GM21737 (cell line): ENCODE data around the gene IRGC.
"Not testable (repeated sequence)": the region's sequence is repeated elsewhere in the genome, so short reads cannot be mapped to it uniquely, and the experiment has no call there.

Source experiments
- ATAC-seq: cut with Tn5 transposase; IDR thresholded peaks from one replicate; pipeline ENCODE4 v1.9.1; 2021; ENCODE audit warnings: mild to moderate bottlenecking, moderate library complexity; ENCODE audit not compliant: unreplicated experiment

The IRGC gene, protein sequence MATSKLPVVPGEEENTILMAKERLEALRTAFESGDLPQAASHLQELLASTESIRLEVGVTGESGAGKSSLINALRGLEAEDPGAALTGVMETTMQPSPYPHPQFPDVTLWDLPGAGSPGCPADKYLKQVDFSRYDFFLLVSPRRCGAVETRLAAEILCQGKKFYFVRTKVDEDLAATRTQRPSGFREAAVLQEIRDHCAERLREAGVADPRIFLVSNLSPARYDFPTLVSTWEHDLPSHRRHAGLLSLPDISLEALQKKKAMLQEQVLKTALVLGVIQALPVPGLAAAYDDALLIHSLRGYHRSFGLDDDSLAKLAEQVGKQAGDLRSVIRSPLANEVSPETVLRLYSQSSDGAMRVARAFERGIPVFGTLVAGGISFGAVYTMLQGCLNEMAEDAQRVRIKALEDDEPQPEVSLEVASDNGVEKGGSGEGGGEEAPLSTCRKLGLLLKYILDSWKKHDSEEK

DNA sequence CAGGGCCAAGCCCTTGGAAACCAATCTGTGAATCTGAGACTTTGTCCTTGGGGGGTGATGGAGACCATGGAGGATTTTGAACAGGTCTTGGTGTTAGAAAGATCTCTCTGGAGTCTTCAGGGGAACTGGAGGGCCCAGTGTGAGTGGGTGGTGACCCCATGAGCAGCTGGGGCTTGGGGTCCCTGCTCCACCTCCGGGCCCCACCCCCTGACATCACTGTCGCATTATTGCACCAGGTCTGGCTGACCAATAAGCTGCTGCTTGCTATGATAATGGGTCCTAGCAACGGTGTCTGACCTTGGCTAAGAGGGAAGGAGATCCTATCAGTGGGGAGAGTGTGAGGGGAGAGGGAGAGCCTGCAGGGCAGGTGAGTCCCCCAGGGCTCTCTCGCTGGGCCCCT lies at the start of gene IRGC:
IRGC (plus strand) TSS at position 301 of the 400 bp plus-strand sequence. CDS start 2,483 bp downstream, outside the sequence.
- ATAC-seq = no peak

DNA sequence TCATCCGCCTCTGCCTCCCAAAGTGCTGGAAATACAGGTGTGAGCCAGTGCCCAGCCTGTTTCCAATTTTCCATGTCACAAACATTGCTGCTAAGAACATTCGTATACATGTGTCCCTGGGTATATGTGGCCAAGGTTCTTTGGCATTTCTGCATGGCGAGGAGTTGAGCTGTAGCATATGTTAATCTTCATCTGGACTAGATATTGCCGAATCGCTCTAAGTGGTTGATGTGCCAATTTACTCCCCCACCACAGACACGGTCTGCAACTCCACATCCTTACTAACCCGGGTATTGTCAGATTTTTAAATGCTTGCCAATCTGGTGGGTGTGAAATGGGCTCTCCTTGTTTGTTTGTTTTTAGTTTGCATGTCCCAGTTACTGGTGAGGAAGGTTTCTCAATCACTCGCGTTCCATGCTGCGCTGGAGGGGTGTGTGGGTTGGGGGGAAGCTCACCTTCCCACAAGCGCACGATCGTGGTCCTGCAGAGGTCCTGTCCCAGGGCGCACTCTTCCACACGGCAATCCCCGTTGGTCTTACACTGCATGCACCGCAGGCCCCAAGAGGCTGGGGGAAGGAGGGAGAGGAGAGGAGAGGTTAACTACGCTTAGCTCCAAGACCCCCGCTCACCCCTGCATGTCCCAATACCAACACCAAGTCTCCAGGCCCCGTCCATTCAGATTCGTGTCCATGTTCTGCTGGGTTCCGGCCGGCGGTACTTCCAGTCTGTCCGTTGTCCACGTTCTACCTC lies 48.6 kb upstream of the IRGC start:
- no peak for ATAC-seq

DNA sequence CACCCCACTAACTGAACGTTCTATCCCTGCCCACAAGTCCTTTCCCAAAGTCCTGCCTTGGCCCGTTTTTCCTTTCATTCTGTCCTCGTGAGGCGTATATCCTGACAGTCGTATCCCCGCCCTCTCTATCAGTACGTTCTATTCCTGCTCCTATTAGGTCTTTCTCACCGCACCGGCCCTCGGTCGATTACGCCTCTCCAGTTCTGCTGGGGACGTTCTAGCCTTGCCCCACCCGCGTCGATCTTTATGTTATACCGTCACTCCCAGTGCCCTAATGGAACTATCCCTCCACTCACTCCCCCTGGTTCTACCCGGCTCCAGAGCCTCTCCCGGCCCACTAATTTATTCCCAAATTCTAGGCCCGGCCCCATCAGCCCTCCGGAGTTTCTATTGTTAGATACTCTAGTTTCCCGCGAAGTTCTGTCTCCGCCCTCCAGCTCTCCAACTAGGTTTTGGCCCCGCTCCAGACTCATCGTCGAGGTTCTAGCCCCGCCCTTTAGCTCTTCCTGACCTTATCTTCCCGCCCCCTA lies 47.9 kb upstream of the IRGC start:
- no peak for ATAC-seq

DNA sequence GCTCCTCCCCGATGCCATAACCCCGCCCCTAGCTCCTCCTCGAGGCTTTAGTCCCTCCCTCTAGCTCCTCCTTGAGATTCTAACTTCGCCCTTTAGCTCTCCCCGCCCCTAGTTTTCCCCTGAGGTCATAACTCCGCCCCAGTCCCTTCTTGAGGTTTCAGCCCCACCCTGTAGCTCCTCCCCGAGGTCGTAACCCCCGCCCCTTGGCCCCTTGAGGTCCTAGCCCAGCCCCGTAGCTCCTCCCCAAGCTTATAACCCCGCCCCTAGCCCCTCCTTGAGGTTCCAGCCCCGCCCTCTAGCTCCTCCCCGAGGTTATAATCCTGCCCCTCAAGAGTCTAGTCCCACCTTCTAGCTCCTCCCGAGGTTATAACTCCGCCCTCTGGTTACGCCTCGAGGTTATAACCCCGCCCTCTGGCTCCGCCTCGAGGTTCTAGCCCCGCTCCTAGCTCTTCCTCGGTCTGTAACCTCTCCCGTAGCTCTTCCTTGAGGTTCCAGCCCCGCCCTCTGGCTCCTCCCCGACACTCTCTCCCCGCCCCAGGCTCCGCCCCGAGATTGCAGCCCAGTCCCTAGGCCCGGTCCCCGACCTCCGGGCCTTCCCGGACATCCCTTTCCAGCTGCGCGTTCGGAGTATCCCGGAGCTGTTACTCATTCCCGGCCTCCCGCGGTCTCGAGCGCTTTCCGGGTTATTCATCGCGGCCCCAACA lies 47.3 kb upstream of the IRGC start:
- ATAC-seq = peak; percentile 83

DNA sequence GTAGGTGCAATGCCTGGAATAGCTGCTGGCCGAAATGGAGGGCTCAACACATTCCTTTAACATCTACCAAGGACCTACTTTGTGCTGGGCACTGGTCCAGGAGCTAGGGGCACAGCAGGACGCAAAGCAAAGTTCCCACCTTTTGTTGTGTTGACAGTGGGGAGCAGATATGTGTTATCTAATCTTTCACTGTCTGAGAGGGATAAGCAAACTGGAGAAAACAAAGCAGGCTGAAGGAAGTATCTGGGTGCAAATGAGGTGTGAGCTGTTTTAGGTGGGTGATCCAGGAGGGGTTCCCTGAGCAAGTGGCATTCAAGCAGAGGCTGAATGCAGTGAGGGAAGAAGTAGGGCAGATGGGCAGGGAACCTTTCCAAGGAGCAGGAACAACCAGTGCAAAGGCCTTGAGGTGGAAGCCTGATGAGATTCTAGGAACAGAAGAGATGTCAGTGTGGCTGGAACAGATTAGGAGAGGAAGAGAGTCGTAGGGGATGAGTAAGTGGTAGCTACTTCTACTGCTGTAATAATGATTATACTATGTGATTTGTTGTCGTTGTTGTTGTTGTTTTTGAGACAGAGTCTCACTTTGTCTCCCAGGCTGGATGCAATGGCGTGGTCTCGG lies 43.7 kb upstream of the IRGC start:
- no peak for ATAC-seq

DNA sequence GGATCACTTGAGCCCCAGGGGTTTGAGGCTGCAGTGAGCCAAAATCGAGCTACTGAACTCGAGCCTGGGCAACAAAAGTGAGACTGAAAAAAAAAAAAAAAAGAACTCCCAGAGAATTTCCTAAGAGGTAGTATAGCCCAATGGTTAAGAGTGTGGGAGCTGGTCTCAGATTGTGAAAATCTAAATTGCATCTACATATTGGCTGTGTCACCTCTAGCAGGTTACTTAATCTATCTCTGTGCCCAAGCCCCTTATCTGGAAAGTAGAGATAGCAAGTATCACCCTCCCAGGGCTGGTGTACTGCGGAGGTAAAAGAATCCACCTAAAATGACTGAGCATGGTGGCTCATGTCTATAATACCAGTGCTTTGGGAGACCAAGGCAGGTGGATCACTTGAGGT lies 42.2 kb upstream of the IRGC start:
- no peak for ATAC-seq

DNA sequence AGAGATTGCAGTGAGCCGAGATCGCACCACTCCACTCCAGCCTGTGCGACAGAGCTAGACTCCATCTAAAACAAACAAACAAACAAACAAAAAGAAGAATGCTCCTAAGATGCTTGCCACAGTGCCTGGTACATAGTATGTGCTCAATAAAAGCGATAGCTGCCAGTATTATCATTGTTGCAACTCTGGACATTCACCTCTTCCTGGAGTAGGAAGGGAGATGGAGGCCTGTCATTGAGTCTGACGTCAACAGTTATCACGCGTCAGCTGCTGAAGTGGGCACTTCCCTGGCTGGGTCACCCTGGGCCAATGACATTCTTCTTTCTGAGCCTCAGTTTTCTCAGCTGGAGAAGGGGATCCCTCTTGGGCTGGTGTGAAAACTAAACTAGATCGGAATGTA lies 41.7 kb upstream of the IRGC start:
- no peak for ATAC-seq

DNA sequence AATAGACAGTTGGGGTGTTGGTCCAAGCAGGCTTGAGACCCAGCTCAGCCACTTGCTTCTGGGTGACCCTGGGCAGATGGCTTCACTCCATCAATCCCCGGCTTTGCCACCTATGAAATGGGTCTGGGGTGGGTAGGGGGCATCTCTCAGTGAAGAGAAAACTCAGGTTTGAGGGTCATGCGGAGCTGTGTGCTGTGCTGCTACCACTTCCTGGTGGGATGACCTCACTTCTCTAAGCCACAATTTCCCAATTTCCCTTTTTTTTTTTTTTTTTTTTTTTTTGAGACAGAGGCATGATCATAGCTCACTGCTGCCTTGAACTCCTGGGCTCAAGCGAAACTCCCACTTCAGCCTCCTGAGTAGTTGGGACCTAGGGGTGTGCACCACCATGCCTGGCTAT lies 41.3 kb upstream of the IRGC start:
- ATAC-seq = no peak

DNA sequence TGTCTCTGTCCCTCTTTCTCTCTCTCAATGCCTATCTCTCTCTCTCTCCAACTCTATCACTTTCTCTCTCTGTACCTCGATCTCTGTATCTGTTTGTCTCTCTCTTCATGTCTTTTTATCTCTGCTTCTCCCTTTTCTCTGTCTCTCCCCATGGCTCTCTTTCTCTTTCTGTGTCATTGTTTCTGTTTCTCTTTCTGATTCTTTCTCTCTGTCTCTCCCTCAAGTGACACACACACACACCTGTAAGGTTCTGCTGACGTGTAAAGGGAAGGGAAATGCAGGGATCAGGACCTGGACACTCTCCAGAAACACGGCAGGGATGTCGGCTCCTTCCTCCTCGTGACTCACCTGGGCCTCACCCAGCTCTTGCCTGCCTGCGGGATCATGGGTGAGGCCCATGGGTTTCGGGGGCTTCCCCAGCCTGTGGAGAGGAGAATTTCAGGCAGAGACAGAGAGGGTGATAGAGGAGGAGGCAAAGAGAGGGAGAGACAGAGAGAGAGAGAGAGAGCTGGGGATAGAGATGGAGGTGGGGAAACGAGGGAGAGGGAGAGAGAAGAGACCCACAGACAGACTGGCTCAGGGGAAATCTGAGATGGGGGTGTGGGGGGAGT lies 40.5 kb upstream of the IRGC start:
- ATAC-seq = no peak

DNA sequence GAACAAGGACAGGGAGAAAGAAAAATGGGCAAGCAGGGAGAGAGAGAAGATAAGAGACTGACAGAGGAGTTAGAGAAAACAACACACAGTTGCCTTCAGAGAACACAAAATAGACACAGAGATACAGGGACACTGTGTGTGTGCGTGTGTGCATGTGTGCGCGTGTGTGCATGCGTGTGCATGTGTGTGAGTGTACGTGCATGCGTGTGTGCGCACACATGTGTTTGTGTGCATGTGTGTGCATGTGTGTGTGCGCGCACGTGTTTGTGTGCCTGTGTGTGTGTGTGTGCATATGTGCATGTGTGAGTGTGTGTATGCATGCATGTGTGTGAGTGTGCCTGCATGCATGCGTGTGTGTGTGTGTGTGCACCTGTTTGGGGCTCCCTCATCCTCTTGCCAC lies 40.0 kb upstream of the IRGC start:
- no peak for ATAC-seq

DNA sequence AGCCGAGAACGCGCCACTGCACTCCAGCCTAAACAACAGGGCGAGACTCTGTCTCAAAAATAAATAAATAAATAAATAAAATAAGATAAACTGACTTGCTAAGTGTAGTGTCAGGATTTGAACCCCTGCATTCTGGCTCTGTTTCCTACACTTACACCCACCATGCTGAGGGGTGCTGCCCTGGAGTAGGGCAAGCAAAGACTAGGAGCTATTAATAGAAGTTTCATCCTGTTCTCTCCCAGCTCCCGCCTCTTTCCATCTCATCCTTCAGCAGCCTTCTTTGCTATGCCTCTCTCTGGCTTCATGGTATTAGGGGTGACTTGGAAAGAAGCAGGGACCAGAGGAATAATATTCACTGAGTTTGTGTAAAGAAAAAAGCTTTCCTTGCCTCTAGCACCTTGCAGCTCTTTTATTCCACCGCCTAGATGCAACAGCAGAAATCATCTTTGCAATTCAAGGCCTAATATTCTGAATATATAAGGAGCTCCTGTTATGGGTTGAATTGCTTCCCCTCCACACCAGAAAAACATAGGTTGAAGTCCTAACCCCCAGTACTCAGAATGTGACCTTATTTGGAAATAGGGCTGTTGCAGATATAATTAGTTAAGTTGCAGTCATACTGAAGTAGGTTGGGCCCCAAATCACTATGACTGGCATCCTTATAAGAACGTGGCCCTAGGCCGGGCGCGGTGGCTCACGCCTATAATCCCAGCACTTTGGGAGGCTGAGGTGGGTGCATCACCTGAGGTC lies 37.2 kb upstream of the IRGC start:
- ATAC-seq = no peak

DNA sequence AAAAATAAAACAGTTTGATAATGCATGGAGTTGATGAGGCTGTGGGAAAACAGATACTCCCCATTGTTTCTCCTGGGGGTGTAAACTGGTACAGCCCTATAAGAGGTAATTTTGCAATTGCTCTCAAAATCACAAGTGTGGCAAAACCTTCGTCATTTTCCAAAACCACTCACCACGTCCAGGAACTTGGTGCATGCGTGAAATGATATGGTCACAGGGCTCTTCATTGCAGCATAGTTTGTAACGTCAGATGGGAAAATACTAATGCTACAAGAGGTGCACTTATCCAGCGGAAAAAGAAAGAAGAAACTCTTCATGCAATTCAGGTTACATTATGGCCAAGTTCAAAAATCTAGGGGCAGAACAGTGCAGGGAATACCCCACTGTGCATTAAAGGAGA lies 34.1 kb upstream of the IRGC start:
- ATAC-seq = no peak

DNA sequence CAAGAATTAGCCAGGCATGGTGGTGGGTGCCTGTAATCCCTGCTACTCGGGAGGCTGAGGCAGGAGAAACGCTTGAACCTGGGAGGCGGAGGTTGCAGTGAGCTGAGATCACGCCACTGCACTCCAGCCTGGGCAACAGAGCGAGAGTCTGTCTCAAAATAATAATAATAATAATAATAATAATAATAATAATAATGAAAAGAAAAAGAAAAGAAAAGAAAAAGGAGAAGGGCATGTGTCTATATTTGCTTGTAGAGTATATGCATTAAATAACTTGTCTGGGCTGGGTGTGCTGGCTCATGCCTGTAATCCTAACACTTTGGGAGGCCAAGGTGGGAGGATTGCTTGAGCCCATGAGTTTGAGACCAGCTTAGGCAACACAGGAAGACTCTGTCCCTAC lies 33.6 kb upstream of the IRGC start:
- not testable (repeated sequence) for ATAC-seq

DNA sequence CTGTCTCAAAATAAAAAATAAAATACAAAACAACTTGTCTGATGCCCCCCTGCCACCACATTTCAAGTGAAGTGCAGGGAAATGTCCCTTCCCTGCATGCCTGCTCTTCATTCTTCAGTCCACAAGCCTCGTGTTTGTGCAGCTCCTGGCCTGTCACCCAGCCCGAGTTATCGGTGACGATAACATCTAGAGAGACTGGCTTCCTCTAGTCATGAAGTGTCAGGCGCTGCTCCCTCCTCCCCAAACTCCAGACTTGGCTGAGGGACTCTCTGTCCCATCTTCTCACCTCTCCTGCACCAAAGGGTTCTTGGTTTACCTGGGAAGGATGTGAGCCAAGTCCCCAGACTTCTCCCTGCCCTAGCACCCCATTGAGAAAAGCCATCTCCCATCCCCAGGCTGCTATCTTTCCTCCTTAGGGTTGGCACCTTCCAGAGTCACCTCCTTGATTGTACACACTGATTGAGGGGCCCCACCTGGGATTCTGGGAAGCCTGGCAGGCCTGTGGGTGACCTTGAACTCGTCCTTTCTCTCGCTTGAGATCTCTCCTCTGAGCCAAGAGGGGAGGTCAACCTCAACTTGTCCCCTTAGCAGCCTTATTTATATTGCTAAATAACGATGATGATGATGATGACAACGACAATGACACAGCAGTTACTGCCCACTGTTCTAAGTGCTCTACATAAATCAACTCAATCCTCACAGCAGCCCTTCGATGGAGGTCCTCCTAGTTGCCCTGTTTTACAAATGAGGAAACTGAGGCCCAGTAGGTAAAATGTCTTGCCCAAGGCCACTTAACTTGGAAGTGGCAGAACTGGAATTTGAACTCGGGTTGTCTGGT lies 32.8 kb upstream of the IRGC start:
- no peak for ATAC-seq

DNA sequence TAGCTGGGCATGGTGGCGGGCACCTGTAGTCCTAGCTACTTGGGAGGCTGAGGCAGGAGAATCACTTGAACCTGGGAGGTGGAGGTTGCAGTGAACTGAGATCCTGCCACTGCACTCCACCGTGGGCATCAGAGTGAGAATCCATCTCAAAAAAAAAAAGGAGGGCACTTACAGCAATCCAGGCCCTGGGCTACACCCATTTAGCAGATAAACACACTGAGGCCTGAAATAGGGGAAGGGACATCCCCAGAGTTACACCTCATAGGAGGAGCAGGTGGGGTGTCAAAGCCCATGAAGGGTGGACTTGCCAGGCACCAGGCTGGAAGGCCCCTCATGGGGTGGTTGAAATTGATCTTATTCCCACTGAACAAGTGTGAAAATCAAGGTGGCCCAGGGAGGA lies 32.0 kb upstream of the IRGC start:
- ATAC-seq = no peak

DNA sequence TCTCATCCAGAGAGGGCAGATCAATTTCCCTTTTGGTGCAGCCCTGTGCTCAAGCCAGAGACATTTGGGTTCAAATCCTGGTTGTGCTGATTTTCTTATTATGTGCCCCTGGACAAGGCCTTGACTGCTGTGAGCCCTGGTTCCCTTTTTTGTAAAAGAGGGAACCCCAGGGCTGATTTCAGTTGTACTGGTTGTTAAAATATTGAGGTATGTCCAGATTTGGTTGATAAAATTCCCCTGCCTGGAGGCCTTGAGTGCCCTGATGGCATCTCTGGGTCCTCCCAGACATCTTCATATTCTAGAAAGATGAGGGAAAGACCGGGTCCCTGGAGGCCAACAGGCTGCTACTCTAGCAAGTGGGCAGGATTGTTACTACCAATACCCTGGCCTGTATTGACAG lies 31.6 kb upstream of the IRGC start:
- ATAC-seq = no peak

DNA sequence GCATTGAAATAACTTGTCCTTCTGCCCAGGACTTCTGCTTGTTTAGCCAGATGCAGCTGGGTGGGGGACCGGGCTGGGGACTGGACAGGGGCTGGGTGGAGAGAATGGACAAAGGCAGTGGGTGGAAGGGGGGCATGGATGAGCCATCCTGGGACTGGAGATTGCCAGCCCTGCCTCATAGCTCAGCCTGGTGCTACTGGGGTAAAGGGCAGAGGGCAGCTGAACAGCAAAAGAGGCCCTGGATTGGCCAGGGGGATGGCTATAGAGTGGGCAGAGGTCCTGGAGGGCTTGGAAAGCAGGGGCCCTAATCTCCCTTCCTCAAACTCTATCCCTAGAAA lies 28.2 kb upstream of the IRGC start:
- no peak for ATAC-seq

DNA sequence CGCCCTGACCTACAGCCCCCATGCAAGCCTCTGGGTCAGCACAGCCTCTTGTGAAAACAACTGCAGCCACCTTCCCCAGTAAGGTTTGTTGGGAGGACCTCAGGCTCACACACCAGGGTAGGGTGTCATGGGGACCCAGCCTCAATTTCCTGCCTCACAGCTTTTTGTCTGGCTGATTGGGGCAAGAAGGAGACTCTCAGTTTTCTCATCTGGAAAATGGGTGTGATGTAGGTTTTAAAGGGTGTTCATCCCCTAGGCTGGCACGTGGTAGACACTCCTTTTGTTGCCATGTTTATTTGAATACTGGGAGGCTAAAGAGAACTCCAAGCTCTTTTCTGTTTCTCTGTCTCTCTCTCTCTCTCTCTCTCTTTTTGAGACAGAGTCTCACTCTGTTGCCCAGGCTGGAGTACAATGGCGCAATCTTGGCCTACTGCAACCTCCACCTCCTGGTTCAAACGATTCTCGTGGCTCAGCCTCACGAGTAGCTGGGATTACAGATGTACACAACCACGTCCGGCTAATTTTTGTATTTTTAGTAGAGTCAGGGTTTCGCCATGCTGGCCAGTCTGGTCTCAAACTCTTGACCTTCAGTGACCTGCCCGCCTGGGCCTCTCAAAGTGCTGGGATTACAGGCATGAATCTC lies 27.7 kb upstream of the IRGC start:
- ATAC-seq = no peak

DNA sequence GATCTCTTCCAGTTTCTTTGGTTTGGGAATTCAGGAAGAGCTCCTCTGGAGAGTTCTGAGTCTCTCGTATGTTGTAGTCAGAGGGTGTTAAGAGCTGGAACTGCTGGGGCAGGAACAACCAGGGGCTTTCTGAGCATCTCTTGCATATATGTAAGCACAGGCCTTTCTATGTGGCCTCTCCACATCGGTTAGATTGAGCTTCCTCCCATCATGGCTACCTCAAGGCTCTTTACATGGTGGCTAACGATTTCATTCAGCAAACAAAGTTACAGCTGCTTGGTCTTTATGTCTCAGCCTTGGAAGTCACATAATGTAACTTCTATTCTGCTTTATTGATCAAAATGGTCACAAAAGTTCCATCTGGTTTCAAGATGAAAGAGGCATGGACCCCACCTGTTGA lies 25.4 kb upstream of the IRGC start:
- no peak for ATAC-seq
